ENCODE measurements around the gene LTB4R2. TPM values are rescaled to one million over a fixed set of nuclear protein-coding genes. Genes with fewer than 3 reads are reported as not detected.

LTB4R2 gene
- total RNA-seq, 4 donors from 2014 or later, result 4.4 to 81.5 (median 7.1) TPM

GRCh38 chr14:24296341-24297157, 13.4 kb upstream of the LTB4R2 start:
- 64 to 73% methylated on average over 8 to 12 of the region's 12 CpGs for WGBS, 2 donors (ENCODE audit: low coverage in 1 of 2)
- H3K36me3 ChIP-seq, result peaks cover 0 to 23% (median 9%) of the 10 kb centered on the region in 4 donors
- TF ChIP-seq EP300 (IDR thresholded peaks at IDR 0.05; ENCODE audit: low read depth) (no peak), POLR2AphosphoS5 (IDR thresholded peaks at IDR 0.05) (no peak), CTCF (IDR thresholded peaks at IDR 0.05) (peak; percentile 49 to 70 (median 68))
- no peaks in the 10 kb centered on the region for H3K27me3 ChIP-seq
- in situ Hi-C loops (cut with MboI; ENCODE audit: low pct_ligation_motif_present in 1 of 4, low pct_unique_long_range_greater_than_20kb in 1 of 4, low sequenced_read_pairs in 3 of 4) (loop anchor here in 1 of 4 donors (5.0 kb wide), 1 partner anchor 54 kb away; the partner anchor contains the start of gene TINF2), intact Hi-C loops (cut with DNase I; ENCODE audit: low total_unique reads) (loop anchor here (5.0 kb wide), 1 partner anchor 159 kb away; the partner anchor contains the start of gene PSME1)
- DNase-seq, result peak; percentile 54
- no peaks in the 10 kb centered on the region for H3K9me3 ChIP-seq
- peak overlapping the region in 1 of 4 donors; percentile 28 for H3K27ac ChIP-seq
- no peak overlapping the region for H3K4me3 ChIP-seq
- peaks cover 18 to 43% (median 24%) of the 10 kb centered on the region in 4 donors for H3K4me1 ChIP-seq

GRCh38 chr14:24297190-24297964, 12.6 kb upstream of the LTB4R2 start:
- H3K4me1 ChIP-seq, result peaks cover 18 to 43% (median 24%) of the 10 kb centered on the region in 4 donors
- no peak for DNase-seq
- H3K27me3 ChIP-seq, result no peaks in the 10 kb centered on the region
- H3K36me3 ChIP-seq, result peaks cover 0 to 27% (median 10%) of the 10 kb centered on the region in 4 donors
- TF ChIP-seq EP300 (IDR thresholded peaks at IDR 0.05; ENCODE audit: low read depth) (no peak), CTCF (IDR thresholded peaks at IDR 0.05) (peak; percentile 10 to 57 (median 41))
- peak overlapping the region in 2 of 4 donors; percentile 15 to 21 for H3K27ac ChIP-seq
- intact Hi-C loops (cut with DNase I; ENCODE audit: low total_unique reads), result loop anchor here (5.0 kb wide), 1 partner anchor 160 kb away; the partner anchor contains the start of gene PSME1
- H3K9me3 ChIP-seq, result no peaks in the 10 kb centered on the region
- H3K4me3 ChIP-seq, result no peak overlapping the region
- 38 to 40% methylated on average over 5 of the region's 5 CpGs for WGBS, 2 donors (ENCODE audit: low coverage in 1 of 2)
- in situ Hi-C loops (cut with MboI; ENCODE audit: low pct_ligation_motif_present in 1 of 4, low pct_unique_long_range_greater_than_20kb in 1 of 4, low sequenced_read_pairs in 3 of 4), result loop anchor here in 1 of 4 donors (5.0 kb wide), 1 partner anchor 55 kb away; the partner anchor contains the start of gene TINF2

DNA sequence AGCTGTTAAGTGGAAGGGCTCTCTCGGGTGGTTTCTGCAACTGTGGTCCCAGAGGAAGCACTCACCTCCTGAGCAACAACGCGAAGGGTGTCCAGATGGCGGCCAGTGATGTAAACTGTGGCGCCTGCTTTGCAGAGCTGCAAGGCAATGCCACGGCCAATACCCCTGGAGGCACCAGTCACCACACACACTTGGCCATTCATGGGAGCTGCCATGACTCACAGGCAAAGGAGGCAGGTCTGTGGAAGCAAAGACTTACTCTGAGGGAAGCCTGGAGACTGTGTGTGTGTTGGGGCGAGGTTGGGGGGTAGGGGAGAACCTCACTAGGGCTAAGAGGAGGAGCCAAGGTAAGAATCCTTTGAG, 11.1 kb upstream of the LTB4R2 start:
- no peak for DNase-seq
- no peaks in the 10 kb centered on the region for H3K27me3 ChIP-seq
- WGBS, 2 donors (ENCODE audit: low coverage in 1 of 2), result 35 to 67% methylated on average over 5 to 7 of the region's 7 CpGs
- intact Hi-C loops (cut with DNase I; ENCODE audit: low total_unique reads) (loop anchor here (5.0 kb wide), 1 partner anchor 162 kb away; the partner anchor contains the start of gene PSME1), in situ Hi-C loops (cut with MboI; ENCODE audit: low pct_ligation_motif_present in 1 of 4, low pct_unique_long_range_greater_than_20kb in 1 of 4, low sequenced_read_pairs in 3 of 4) (loop anchor here in 1 of 4 donors (5.0 kb wide), 1 partner anchor 57 kb away; the partner anchor contains the start of gene TINF2)
- H3K9me3 ChIP-seq, result no peaks in the 10 kb centered on the region
- peak overlapping the region; percentile 72 to 91 (median 79) for H3K4me3 ChIP-seq
- no peak for TF ChIP-seq POLR2A (IDR thresholded peaks at IDR 0.05)
- TF ChIP-seq EP300 (IDR thresholded peaks at IDR 0.05; ENCODE audit: low read depth), result no peak
- TF ChIP-seq POLR2AphosphoS5 (IDR thresholded peaks at IDR 0.05), result no peak
- TF ChIP-seq CTCF (IDR thresholded peaks at IDR 0.05), result no peak
- peaks cover 0 to 34% (median 15%) of the 10 kb centered on the region in 4 donors for H3K36me3 ChIP-seq
- H3K4me1 ChIP-seq, result peaks cover 18 to 43% (median 24%) of the 10 kb centered on the region in 4 donors
- peak overlapping the region; percentile 89 to 94 (median 92) for H3K27ac ChIP-seq
